Osteocyte (in vitro differentiated cells): ENCODE measurements around the gene FLT1. TPM values are rescaled to one million over a fixed set of nuclear protein-coding genes. Genes with fewer than 3 reads are reported as not detected.

Source experiments
- DNase-seq: peaks from one replicate; pipeline ENCODE4 v3.0.0; 2021; ENCODE audit warnings: mixed read lengths; ENCODE audit not compliant: unreplicated experiment; ENCODE audit errors: extremely low spot score
- H3K27ac Mint-ChIP-seq: one replicate; pipeline ENCODE4 v1.8.0; 2021; ENCODE audit warnings: mild to moderate bottlenecking, mixed read lengths; ENCODE audit not compliant: unreplicated experiment
- H3K27me3 Mint-ChIP-seq: one replicate; pipeline ENCODE4 v1.8.0; 2021; ENCODE audit warnings: mixed read lengths; ENCODE audit not compliant: unreplicated experiment
- H3K36me3 Mint-ChIP-seq: one replicate; pipeline ENCODE4 v1.8.0; 2021; ENCODE audit warnings: mixed read lengths; ENCODE audit not compliant: unreplicated experiment
- H3K4me1 Mint-ChIP-seq: one replicate; pipeline ENCODE4 v1.8.0; 2021; ENCODE audit warnings: mixed read lengths; ENCODE audit not compliant: unreplicated experiment
- H3K4me3 Mint-ChIP-seq: one replicate; pipeline ENCODE4 v1.8.0; 2021; ENCODE audit warnings: mild to moderate bottlenecking, moderate library complexity, mixed read lengths; ENCODE audit not compliant: unreplicated experiment
- H3K9me3 Mint-ChIP-seq: one replicate; pipeline ENCODE4 v1.8.0; 2021; ENCODE audit warnings: mixed read lengths; ENCODE audit not compliant: unreplicated experiment
- CTCF ChIP-seq: fragments of 200-600 bp; sonication (generic); IDR thresholded peaks from 2 replicates; pipeline ENCODE4 v1.5.0; 2021; ENCODE audit warnings: antibody characterized with exemption, mild to moderate bottlenecking, moderate library complexity
- total RNA-seq: library from RNA; stranded (reverse); gene quantifications from 2 replicates; pipeline ENCODE4 v1.2.1, GENCODE V29; 2021

FLT1 gene
- total RNA-seq, 1 donor from 2014 or later = 3.4 TPM

GRCh38 chr13:28438598-28439334, 56.2 kb downstream of the FLT1 start:
- TF ChIP-seq CTCF = no peak
- Mint-ChIP-seq H3K27ac (no peak overlapping the region), H3K4me1 (no peaks in the 10 kb centered on the region), H3K9me3 (peaks cover 5% of the 10 kb centered on the region), H3K4me3 (no peak overlapping the region), H3K27me3 (no peaks in the 10 kb centered on the region), H3K36me3 (peaks cover 3% of the 10 kb centered on the region)
- no peak for DNase-seq

GRCh38 chr13:28438067-28438466, 56.9 kb downstream of the FLT1 start:
- no peaks in the 10 kb centered on the region for H3K27me3 Mint-ChIP-seq
- H3K4me1 Mint-ChIP-seq = no peaks in the 10 kb centered on the region
- H3K4me3 Mint-ChIP-seq = no peak overlapping the region
- no peak for DNase-seq
- TF ChIP-seq CTCF = no peak
- H3K9me3 Mint-ChIP-seq = no peaks in the 10 kb centered on the region
- H3K27ac Mint-ChIP-seq = no peak overlapping the region
- H3K36me3 Mint-ChIP-seq = peaks cover 3% of the 10 kb centered on the region

- DNase-seq = no peak
- Mint-ChIP-seq H3K9me3 (no peaks in the 10 kb centered on the region), H3K27me3 (no peaks in the 10 kb centered on the region), H3K27ac (no peak overlapping the region), H3K4me3 (no peak overlapping the region), H3K4me1 (no peaks in the 10 kb centered on the region), H3K36me3 (peaks cover 3% of the 10 kb centered on the region)
- no peak for TF ChIP-seq CTCF
Observed at GRCh38 chr13:28435917-28436316, 59.0 kb downstream of the FLT1 start.

- Mint-ChIP-seq H3K27ac (no peak overlapping the region), H3K27me3 (no peaks in the 10 kb centered on the region), H3K4me3 (no peak overlapping the region)
Observed at GRCh38 chr13:28434926-28435325, 60.0 kb downstream of the FLT1 start.

More at GRCh38 chr13:28434926-28435325, 60.0 kb downstream of the FLT1 start:
- no peaks in the 10 kb centered on the region for H3K9me3 Mint-ChIP-seq
- no peak for DNase-seq
- no peaks in the 10 kb centered on the region for H3K36me3 Mint-ChIP-seq
- TF ChIP-seq CTCF = no peak
- H3K4me1 Mint-ChIP-seq = no peaks in the 10 kb centered on the region
